ENCODE measurements around the gene MAPK1IP1L. TPM values are rescaled to one million over a fixed set of nuclear protein-coding genes. Genes with fewer than 3 reads are reported as not detected.

Gene MAPK1IP1L
- total and polyA plus RNA-seq, 2 of the 8 experiments (the other 6 are each of a cell fraction or from before 2014, with no cell fraction given), result 111 to 228 TPM

DNA sequence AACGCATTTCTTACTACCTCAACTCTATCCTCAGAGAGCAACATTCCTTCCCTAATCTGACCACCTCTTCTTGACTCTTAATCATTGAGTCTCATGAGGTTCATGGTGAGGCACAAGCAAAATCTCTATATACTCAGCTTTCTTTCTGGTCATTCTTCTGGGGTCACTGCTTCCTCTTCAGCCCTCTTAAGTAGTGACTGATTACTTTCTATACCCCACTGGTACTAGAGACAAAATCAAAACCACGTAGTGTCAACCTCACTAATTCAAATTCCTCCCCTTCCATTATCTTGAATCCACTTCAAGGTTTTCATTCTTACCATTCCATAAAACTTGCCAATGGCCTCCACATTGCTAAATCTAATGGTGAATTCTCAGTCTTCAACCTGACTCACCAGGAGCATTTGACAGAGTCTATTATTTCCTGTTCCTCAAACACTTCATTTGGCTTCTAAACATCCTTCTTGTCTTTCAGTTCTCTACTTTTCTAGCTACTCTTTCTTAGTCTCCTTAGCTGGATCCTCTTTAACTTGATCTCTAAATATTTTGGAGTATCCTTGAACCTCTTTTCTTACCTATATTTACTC, 31.4 kb upstream of the MAPK1IP1L start:
- H3K56ac ChIP-seq (replicated peaks; ENCODE audit: insufficient read length, low read depth, low read length), result no peak overlapping the region
- H3K4me2 ChIP-seq (ENCODE audit: insufficient read depth in 1 of 2, low read depth in 2 of 2, low read length in 2 of 2), result no peak overlapping the region
- H4K20me1 ChIP-seq (replicated peaks in 1 of 2; ENCODE audit: control insufficient read depth in 1 of 2, insufficient read depth in 2 of 2, low read length in 2 of 2), result peaks cover 0 to 2% of the 10 kb centered on the region in 2 experiments
- no peak overlapping the region for H4K5ac ChIP-seq (ENCODE audit: insufficient read length, low read depth, low read length)
- H3K27me3 ChIP-seq (replicated peaks in 1 of 4; ENCODE audit: control insufficient read depth in 3 of 4, extremely low read depth in 1 of 4, insufficient read depth in 3 of 4, low read length in 3 of 4), result no peaks in the 10 kb centered on the region
- no peak overlapping the region for H3K27ac ChIP-seq (ENCODE audit: low read depth, low read length)
- no peaks in the 10 kb centered on the region for H3K23me2 ChIP-seq (ENCODE audit: low read depth, low read length)
- H4K91ac ChIP-seq (replicated peaks; ENCODE audit: insufficient read length, low read length), result no peak overlapping the region
- no peak overlapping the region for H2AFZ ChIP-seq (ENCODE audit: low read length)
- peaks cover 0 to 4% (median 2%) of the 10 kb centered on the region in 4 experiments; a peak in 3 of 7 replicates for H3K4me1 ChIP-seq (replicated peaks in 1 of 4; ENCODE audit: control insufficient read depth in 3 of 4, insufficient read depth in 4 of 4, low read length in 3 of 4)
- no peak overlapping the region for H4K8ac ChIP-seq (ENCODE audit: extremely low read depth, insufficient read depth, low read length)
- DNase-seq (ENCODE audit: low read depth in 1 of 2, low spot score in 2 of 2) (no peak), FAIRE-seq (no peak)
- TF ChIP-seq, protein P1, sequence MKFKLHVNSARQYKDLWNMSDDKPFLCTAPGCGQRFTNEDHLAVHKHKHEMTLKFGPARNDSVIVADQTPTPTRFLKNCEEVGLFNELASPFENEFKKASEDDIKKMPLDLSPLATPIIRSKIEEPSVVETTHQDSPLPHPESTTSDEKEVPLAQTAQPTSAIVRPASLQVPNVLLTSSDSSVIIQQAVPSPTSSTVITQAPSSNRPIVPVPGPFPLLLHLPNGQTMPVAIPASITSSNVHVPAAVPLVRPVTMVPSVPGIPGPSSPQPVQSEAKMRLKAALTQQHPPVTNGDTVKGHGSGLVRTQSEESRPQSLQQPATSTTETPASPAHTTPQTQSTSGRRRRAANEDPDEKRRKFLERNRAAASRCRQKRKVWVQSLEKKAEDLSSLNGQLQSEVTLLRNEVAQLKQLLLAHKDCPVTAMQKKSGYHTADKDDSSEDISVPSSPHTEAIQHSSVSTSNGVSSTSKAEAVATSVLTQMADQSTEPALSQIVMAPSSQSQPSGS (IDR thresholded peaks at IDR 0.05; ENCODE audit: low read length), result no peak
- no peak for TF ChIP-seq MAFK (IDR thresholded peaks at IDR 0.05; ENCODE audit: low read depth, low read length)
- TF ChIP-seq SRF (IDR thresholded peaks at IDR 0.05; ENCODE audit: low read depth, low read length), result no peak
- no peak for TF ChIP-seq BACH1 (IDR thresholded peaks at IDR 0.05; ENCODE audit: low read length)
- H2BK120ac ChIP-seq (replicated peaks; ENCODE audit: low read depth, low read length), result no peak overlapping the region
- no peak overlapping the region for H2BK5ac ChIP-seq (ENCODE audit: low read depth, low read length)
- no peak overlapping the region for H3K18ac ChIP-seq (ENCODE audit: extremely low read depth, low read length)
- ChIA-PET CTCF (ENCODE audit: partially characterized antibody) (interaction anchor here (1.2 kb wide), 1 partner anchor 31 kb away, joined by 3 read pairs; the partner anchor contains the start of gene MAPK1IP1L), POLR2A (ENCODE audit: partially characterized antibody) (interaction anchor here (1.7 kb wide), 1 partner anchor 31 kb away, joined by 6 read pairs; the partner anchor contains the start of gene MAPK1IP1L)
- H3K23ac ChIP-seq (ENCODE audit: insufficient read length), result no peak overlapping the region
- H3K14ac ChIP-seq (ENCODE audit: insufficient read length), result no peak overlapping the region
- no peak overlapping the region for H3K4me3 ChIP-seq (ENCODE audit: extremely low read depth in 1 of 4, insufficient read depth in 2 of 4, low read depth in 3 of 4, low read length in 4 of 4)
- 98% methylated on average over 2 of the region's 2 CpGs; no CpG with 5 or more reads in 1 of the 2 experiments for WGBS, 2 experiments (ENCODE audit: extremely low coverage in 1 of 2, insufficient coverage in 1 of 2, insufficient read length in 1 of 2, insufficient replicate concordance in 2 of 2, low coverage in 1 of 2, low lambda C conversion rate in 2 of 2, missing lambda C conversion rate in 1 of 2)
- no peak overlapping the region for H3K9ac ChIP-seq (replicated peaks in 1 of 4; ENCODE audit: extremely low read depth in 1 of 4, low read depth in 3 of 4, low read length in 3 of 4)
- no peak overlapping the region for H2BK15ac ChIP-seq (ENCODE audit: low read length)
- peaks cover 3% of the 10 kb centered on the region; the same call in 1 of the 2 replicates for H3K79me1 ChIP-seq (ENCODE audit: low read depth, low read length)
- no peak overlapping the region for H3K4ac ChIP-seq (replicated peaks; ENCODE audit: insufficient read length, low read depth, low read length)
- H2BK20ac ChIP-seq (ENCODE audit: low read length), result no peak overlapping the region
- H2BK12ac ChIP-seq (ENCODE audit: low read depth, low read length), result no peak overlapping the region
- no peaks in the 10 kb centered on the region for H3K9me3 ChIP-seq (ENCODE audit: insufficient read depth in 2 of 2, low read depth in 1 of 2, low read length in 1 of 2)
- peaks cover 3 to 76% (median 17%) of the 10 kb centered on the region in 4 experiments; a peak in 6 of 8 replicates for H3K36me3 ChIP-seq (ENCODE audit: control insufficient read depth in 2 of 4, insufficient read depth in 4 of 4, low read length in 3 of 4)
- H3K79me2 ChIP-seq (ENCODE audit: control insufficient read depth in 1 of 2, insufficient read depth in 2 of 2, low read length in 2 of 2), result peaks cover 0 to 85% of the 10 kb centered on the region in 2 experiments; a peak in 3 of 4 replicates
- H2AK5ac ChIP-seq (ENCODE audit: low read depth, low read length), result no peak overlapping the region

Data from H1 (cell line).